ENCODE data around the gene TMEM97.

DNA sequence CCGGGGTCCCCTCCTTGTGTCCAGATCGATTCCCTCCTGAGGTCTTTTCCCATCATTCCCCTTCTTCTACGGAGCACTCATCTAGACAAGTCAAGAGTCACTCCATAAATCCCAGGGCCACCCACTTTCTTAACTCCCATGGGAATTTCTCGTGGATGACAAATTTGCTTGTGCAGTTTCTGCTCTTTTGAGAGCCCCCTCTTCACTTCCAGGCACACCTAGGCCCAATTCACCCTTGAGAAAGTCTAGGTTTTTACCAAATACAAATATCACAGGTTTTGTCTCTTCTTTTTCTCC lies 38.8 kb downstream of the TMEM97 start:
- TF ChIP-seq EZH2 (IDR thresholded peaks at IDR 0.05; ENCODE audit: borderline replicate concordance, low read length): no peak
- TF ChIP-seq, protein P1, sequence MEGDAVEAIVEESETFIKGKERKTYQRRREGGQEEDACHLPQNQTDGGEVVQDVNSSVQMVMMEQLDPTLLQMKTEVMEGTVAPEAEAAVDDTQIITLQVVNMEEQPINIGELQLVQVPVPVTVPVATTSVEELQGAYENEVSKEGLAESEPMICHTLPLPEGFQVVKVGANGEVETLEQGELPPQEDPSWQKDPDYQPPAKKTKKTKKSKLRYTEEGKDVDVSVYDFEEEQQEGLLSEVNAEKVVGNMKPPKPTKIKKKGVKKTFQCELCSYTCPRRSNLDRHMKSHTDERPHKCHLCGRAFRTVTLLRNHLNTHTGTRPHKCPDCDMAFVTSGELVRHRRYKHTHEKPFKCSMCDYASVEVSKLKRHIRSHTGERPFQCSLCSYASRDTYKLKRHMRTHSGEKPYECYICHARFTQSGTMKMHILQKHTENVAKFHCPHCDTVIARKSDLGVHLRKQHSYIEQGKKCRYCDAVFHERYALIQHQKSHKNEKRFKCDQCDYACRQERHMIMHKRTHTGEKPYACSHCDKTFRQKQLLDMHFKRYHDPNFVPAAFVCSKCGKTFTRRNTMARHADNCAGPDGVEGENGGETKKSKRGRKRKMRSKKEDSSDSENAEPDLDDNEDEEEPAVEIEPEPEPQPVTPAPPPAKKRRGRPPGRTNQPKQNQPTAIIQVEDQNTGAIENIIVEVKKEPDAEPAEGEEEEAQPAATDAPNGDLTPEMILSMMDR (IDR thresholded peaks at IDR 0.05; ENCODE audit: low read length): no peak

All from OCI-LY1 (cell line).